ENCODE results near the gene C1orf56. TPM values are rescaled to one million over a fixed set of nuclear protein-coding genes. Genes with fewer than 3 reads are reported as not detected.

Gene C1orf56, protein sequence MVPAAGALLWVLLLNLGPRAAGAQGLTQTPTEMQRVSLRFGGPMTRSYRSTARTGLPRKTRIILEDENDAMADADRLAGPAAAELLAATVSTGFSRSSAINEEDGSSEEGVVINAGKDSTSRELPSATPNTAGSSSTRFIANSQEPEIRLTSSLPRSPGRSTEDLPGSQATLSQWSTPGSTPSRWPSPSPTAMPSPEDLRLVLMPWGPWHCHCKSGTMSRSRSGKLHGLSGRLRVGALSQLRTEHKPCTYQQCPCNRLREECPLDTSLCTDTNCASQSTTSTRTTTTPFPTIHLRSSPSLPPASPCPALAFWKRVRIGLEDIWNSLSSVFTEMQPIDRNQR
- total RNA-seq: 8.9 TPM

GRCh38 chr1:151047591-151047924 is at the start of gene C1orf56:
Gene C1orf56, plus strand, starts transcription at chr1:151047751. Its CDS starts 97 bp downstream, at chr1:151047848.

DNA sequence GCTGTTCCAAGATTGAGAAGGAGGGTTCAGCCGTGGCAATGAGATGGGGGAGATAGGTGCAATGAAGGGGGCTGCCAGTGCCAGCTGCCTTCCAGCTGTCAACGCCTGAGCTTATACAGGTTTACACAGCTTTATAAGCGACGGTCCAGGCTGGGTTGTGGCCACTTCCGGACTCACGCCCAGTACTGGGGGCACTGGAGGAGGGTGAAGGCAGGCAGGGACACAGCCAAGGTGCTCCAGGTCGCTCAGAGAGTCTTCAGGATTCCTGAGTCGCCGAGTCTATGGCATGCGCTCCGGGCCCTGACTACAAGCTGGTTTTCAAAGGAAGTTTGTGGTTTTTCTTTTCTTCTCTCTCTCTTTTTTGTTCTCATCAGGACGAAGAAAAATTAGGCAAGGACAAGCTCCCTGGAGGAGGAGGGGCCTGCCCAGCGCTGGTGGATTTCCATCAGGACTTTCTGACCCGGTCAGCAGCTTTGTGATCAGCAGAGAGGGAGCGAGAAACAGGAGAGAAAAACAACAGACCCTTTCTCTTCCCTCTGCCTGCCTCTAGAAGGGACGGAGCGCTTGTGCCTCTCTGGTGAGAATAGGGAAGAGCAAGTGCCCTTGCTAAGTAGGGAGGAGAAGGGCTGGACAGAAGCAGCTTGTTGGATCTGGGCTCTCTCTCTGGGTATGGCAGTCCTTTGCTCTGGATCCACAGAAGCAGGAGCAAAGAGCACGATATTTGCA is 41.1 kb upstream of the C1orf56 start, which contains the start of gene MINDY1:
Gene MINDY1, minus strand, starts transcription at position 576 of the 726 bp plus-strand sequence. CDS start 4,285 bp downstream, outside the sequence.

DNA sequence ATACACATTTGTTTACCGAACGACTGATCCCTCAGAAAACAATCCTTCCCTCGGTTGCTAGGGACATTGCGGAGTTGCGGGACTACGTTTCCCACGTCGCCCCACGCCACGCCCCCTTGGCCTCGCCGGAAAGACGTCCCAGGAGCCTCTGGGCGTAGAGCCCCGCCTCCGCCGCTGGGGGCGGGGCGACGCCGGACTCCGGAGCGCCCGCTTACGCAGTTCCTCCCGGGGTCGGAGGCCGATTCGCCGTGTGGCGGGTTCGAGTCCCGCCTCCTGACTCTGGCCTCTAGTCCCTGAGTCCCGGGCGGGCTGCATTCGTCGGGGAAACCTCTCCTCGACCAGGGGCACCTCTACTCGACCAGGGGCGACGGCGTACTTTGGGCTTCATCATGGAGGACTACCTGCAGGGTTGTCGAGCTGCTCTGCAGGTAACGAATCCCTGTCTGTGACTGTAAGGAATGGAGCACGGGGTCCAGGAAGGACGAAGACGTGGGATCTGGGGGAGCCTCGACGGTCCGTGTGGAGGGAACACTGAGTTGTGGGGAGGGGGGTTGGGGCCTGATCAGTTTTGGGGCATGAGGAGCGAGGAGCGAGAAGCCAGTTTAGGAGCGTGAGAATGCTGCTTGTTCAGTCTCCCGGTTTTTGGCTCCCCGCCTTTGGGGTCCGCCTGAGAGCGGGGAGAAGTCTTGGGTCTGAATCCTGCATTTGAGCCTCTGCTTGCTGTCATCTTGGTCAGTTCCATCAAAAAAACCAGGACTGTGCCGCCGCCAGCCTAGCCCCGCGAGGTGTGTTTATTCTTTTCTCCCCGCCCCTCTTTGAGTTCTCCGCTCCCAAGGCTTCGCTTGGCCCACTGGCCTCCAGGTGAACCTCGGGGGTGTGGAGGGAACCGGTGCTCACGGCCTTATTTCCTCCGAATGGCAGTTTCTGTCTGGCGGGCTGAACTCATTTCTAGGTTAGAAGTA is 39.0 kb upstream of the C1orf56 start, which contains the start of gene PRUNE1:
Gene PRUNE1, plus strand, starts transcription at position 206 of the 962 bp plus-strand sequence. Its CDS starts 184 bp downstream, at position 390.

DNA sequence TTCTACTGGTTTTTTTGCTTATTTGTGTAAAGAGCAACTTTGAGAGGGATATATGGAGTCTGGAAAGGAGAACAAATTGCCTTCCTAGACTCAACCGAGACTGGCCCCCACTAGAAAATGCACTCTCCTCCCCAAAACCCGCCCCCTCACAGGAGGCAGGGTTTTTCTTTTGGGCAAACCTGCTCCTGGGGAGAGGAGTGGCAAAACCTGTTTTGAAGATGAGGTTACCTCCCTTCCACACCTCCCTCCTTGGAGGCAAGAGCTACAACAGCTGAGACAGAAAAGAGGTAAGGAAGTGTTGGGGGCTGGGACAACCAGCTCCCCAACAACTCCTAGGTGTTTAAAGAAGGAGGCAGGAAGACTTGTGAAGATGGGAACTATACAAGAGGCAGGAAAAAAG is 11.2 kb upstream of the C1orf56 start, which contains the start of gene BNIPL:
Gene BNIPL, plus strand, starts transcription at position 231 of the 400 bp plus-strand sequence. Its CDS starts 140 bp downstream, at position 371.

GRCh38 chr1:151059109-151060006 is 11.8 kb downstream of the C1orf56 start, which contains the start of gene CDC42SE1:
Gene CDC42SE1, minus strand, starts transcription at chr1:151059622. Its CDS starts 3,892 bp downstream, at chr1:151055730.

DNA sequence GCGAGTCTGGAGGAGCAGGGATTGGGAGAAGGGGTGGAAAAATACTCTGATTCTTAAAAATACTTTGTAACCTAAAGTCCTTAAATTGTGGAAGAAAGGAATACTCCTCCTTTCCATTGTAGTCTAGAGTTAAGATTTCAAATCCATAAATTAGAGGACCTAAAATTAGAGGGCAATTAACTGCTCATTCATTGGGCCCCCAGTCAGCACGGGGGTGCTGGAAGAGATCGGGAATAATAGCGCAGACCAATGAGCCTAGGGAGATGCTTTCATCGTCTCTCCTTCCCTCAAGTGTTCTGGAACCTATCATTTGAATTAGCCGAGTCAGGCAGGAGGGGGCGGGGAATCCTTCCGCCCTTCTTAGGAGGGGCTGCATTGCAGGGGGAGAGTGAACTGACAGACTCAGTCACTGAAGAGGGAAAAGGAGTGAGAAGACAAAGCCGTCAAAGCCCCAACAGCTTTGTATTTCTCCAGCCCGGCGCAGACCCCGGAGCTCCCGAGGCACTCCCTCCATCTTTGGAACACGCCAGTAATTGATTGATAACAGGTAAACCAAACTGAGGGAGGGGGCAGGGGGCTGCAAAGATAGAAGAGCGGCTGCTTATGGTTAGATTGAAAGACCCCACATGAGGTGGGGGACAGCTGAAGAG is 12.6 kb downstream of the C1orf56 start, which contains the start of gene MLLT11:
Gene MLLT11, plus strand, starts transcription at position 391 of the 650 bp plus-strand sequence. CDS start 6,828 bp downstream, outside the sequence.

GRCh38 chr1:151070474-151071276 is 23.1 kb downstream of the C1orf56 start, which contains the start of gene GABPB2:
Gene GABPB2, plus strand, starts transcription at chr1:151070761. Its CDS starts 17,429 bp downstream, at chr1:151088190.

Other genes starting within 250 kb of the C1orf56 start
- 83.6 TPM for gene CTSK, start 239.5 kb upstream of the C1orf56 start, total RNA-seq
- 64.4 TPM for gene ARNT, start 171.2 kb upstream of the C1orf56 start, total RNA-seq
- not detected for gene CTXND2, start 160.6 kb upstream of the C1orf56 start, total RNA-seq
- 73.4 TPM for gene SETDB1, start 121.4 kb upstream of the C1orf56 start, total RNA-seq
- 62.3 TPM for gene CERS2, start 72.9 kb upstream of the C1orf56 start, total RNA-seq
- gene ANXA9, start 65.5 kb upstream of the C1orf56 start, total RNA-seq: 0.55 TPM
- gene MINDY1, start 40.8 kb upstream of the C1orf56 start, total RNA-seq: 24.8 TPM
- 26.1 TPM for gene PRUNE1, start 39.3 kb upstream of the C1orf56 start, total RNA-seq
- 9.5 TPM for gene BNIPL, start 11.2 kb upstream of the C1orf56 start, total RNA-seq
- 44.4 TPM for gene CDC42SE1, start 11.9 kb downstream of the C1orf56 start, total RNA-seq
- gene MLLT11, start 12.6 kb downstream of the C1orf56 start, total RNA-seq: 15.3 TPM
- 25.1 TPM for gene GABPB2, start 23.0 kb downstream of the C1orf56 start, total RNA-seq
- 42.6 TPM for gene SEMA6C, start 98.9 kb downstream of the C1orf56 start, total RNA-seq
- gene TNFAIP8L2, start 108.9 kb downstream of the C1orf56 start, total RNA-seq: 1.9 TPM
- 19.3 TPM for gene LYSMD1, start 118.2 kb downstream of the C1orf56 start, total RNA-seq
- gene SCNM1, start 118.4 kb downstream of the C1orf56 start, total RNA-seq: 16.5 TPM
- not detected for gene TMOD4, start 128.2 kb downstream of the C1orf56 start, total RNA-seq
- gene VPS72, start 142.4 kb downstream of the C1orf56 start, total RNA-seq: 52.3 TPM
- gene PIP5K1A, start 150.8 kb downstream of the C1orf56 start, total RNA-seq: 117 TPM
- 101 TPM for gene PSMD4, start 207.0 kb downstream of the C1orf56 start, total RNA-seq
- gene ZNF687, start 234.5 kb downstream of the C1orf56 start, total RNA-seq: 46.3 TPM

Data from camera-type eye (tissue), 1 donor.